AG09309 (cell line): ENCODE data around the gene FCHSD2.

Experiments used
- DNase-seq: peaks from one replicate; pipeline ENCODE4 v3.0.0-alpha.2; 2010; ENCODE audit warnings: low read depth
- H3K4me3 ChIP-seq: 2 replicates; pipeline ENCODE4 v1.5.1; 2011; ENCODE audit warnings: mild to moderate bottlenecking, low read depth, low read length, moderate library complexity; ENCODE audit not compliant: control insufficient read depth
- CTCF ChIP-seq: IDR thresholded peaks from 2 replicates; pipeline ENCODE4 v1.5.1; 2011; ENCODE audit warnings: mild to moderate bottlenecking, low read depth, low read length, inconsistent platforms; ENCODE audit not compliant: insufficient read depth, control insufficient read depth; ENCODE audit errors: missing control alignments

The FCHSD2 gene

GRCh38 chr11:73009972-73010371 lies 132.1 kb downstream of the FCHSD2 start:
- no peak overlapping the region for H3K4me3 ChIP-seq
- DNase-seq = no peak
- TF ChIP-seq CTCF = no peak

GRCh38 chr11:73004088-73004487 lies 138.0 kb downstream of the FCHSD2 start:
- TF ChIP-seq CTCF = no peak
- no peak for DNase-seq
- H3K4me3 ChIP-seq = no peak overlapping the region

GRCh38 chr11:73003088-73003487 lies 139.0 kb downstream of the FCHSD2 start:
- TF ChIP-seq CTCF = no peak
- H3K4me3 ChIP-seq = no peak overlapping the region
- no peak for DNase-seq

- no peak for DNase-seq
- H3K4me3 ChIP-seq = no peak overlapping the region
- TF ChIP-seq CTCF = no peak
Measured at GRCh38 chr11:73002214-73002613, 139.9 kb downstream of the FCHSD2 start.

- no peak for TF ChIP-seq CTCF
- H3K4me3 ChIP-seq = no peak overlapping the region
- DNase-seq = no peak
Measured at GRCh38 chr11:73001615-73002014, 140.5 kb downstream of the FCHSD2 start.

- DNase-seq = no peak
- TF ChIP-seq CTCF = no peak
- H3K4me3 ChIP-seq = no peak overlapping the region
Measured at GRCh38 chr11:72998676-72999075, 143.4 kb downstream of the FCHSD2 start.

GRCh38 chr11:72996959-72997358 lies 145.2 kb downstream of the FCHSD2 start:
- no peak for TF ChIP-seq CTCF
- no peak overlapping the region for H3K4me3 ChIP-seq
- no peak for DNase-seq
